OCI-LY3 (cell line): ENCODE results near the gene SPON2.

ENCODE experiments used
- H2AFZ ChIP-seq: fragments of 200-600, 300-600 bp; shearing (Covaris generic); 2 replicates; pipeline ENCODE4 v1.6.0; 2014; ENCODE audit warnings: antibody characterized with exemption, low read depth, low read length
- H3K27ac ChIP-seq: fragments of 200-600, 300-600 bp; sonication (generic); 2 replicates; pipeline ENCODE4 v1.5.1; 2014; ENCODE audit warnings: mild to moderate bottlenecking, low read length, moderate library complexity, mixed read lengths
- H3K27me3 ChIP-seq: fragments of 200-600, 300-600 bp; sonication (generic); 2 replicates; pipeline ENCODE4 v1.6.1; 2014; ENCODE audit warnings: low read depth, low read length, mixed read lengths
- H3K36me3 ChIP-seq: fragments of 200-600, 300-600 bp; sonication (generic); replicated peaks from 2 replicates; pipeline ENCODE3; 2014; ENCODE audit warnings: low read depth, low read length, mixed read lengths
- H3K4me1 ChIP-seq: fragments of 300-600, 200-600 bp; sonication (generic); 2 replicates; pipeline ENCODE4 v1.6.1; 2014; ENCODE audit warnings: low read length, mixed read lengths
- H3K4me2 ChIP-seq: fragments of 200-600, 300-600 bp; sonication (generic); 2 replicates; pipeline ENCODE4 v1.6.1; 2014; ENCODE audit warnings: low read length, mixed read lengths
- H3K4me3 ChIP-seq: fragments of 300-600, 200-600 bp; sonication (generic); 2 replicates; pipeline ENCODE4 v1.5.1; 2014; ENCODE audit warnings: antibody characterized with exemption, mild to moderate bottlenecking, low read length, moderate library complexity
- H3K79me2 ChIP-seq: fragments of 300-600, 200-600 bp; shearing (Covaris generic); 2 replicates; pipeline ENCODE4 v1.6.1; 2014; ENCODE audit warnings: mild to moderate bottlenecking, low read length, mixed read lengths
- H3K9ac ChIP-seq: fragments of 300-600, 200-600 bp; shearing (Covaris generic); 2 replicates; pipeline ENCODE4 v1.6.0; 2014; ENCODE audit warnings: mild to moderate bottlenecking, low read length, moderate library complexity
- H3K9me3 ChIP-seq: fragments of 200-600, 300-600 bp; shearing (Covaris generic); 2 replicates; pipeline ENCODE4 v1.6.1; 2014; ENCODE audit warnings: low read length, mixed read lengths; ENCODE audit not compliant: insufficient read depth
- H4K20me1 ChIP-seq: fragments of 200-600, 300-600 bp; sonication (generic); 2 replicates; pipeline ENCODE4 v1.6.1; 2016; ENCODE audit warnings: low read length, mixed read lengths; ENCODE audit not compliant: insufficient read depth
- CTCF ChIP-seq: fragments of 200-600, 300-600 bp; sonication (generic); IDR thresholded peaks from 2 replicates; pipeline ENCODE4 v1.5.1; 2014; ENCODE audit warnings: antibody characterized with exemption, low read length, low read depth
- EZH2phosphoT487 ChIP-seq: fragments of 200-600 bp; shearing (Covaris generic); IDR thresholded peaks from 2 replicates; pipeline ENCODE4 v1.6.1; 2018; ENCODE audit warnings: antibody characterized with exemption, mixed run types, low read depth

The SPON2 gene

GRCh38 chr4:1216076-1216614 lies 43.8 kb upstream of the SPON2 start:
- Histone ChIP-seq H3K4me3 (no peak overlapping the region), H3K36me3 (peaks cover 58% of the 10 kb centered on the region), H3K27me3 (no peaks in the 10 kb centered on the region), H3K9ac (no peak overlapping the region), H3K79me2 (peaks cover 25% of the 10 kb centered on the region), H3K9me3 (no peaks in the 10 kb centered on the region), H4K20me1 (peaks cover 36% of the 10 kb centered on the region), H3K27ac (peak overlapping the region; percentile 71), H3K4me1 (peaks cover 52% of the 10 kb centered on the region), H3K4me2 (peak overlapping the region; percentile 45; the same call in 1 of the 2 replicates), H2AFZ (no peak overlapping the region)
- TF ChIP-seq CTCF (no peak), EZH2phosphoT487 (no peak)

GRCh38 chr4:1215141-1216075 lies 43.0 kb upstream of the SPON2 start:
- Histone ChIP-seq H2AFZ (no peak overlapping the region), H3K9ac (no peak overlapping the region), H3K79me2 (peaks cover 22% of the 10 kb centered on the region), H4K20me1 (peaks cover 36% of the 10 kb centered on the region), H3K9me3 (no peaks in the 10 kb centered on the region), H3K4me3 (no peak overlapping the region), H3K27ac (peak overlapping the region; percentile 71), H3K4me2 (peak overlapping the region; percentile 45), H3K36me3 (peaks cover 52% of the 10 kb centered on the region), H3K4me1 (peaks cover 51% of the 10 kb centered on the region), H3K27me3 (no peaks in the 10 kb centered on the region)
- TF ChIP-seq EZH2phosphoT487, result no peak
- TF ChIP-seq CTCF, result no peak

GRCh38 chr4:1214101-1215095 lies 42.0 kb upstream of the SPON2 start:
- peaks cover 22% of the 10 kb centered on the region for H3K79me2 ChIP-seq
- H2AFZ ChIP-seq, result no peak overlapping the region
- no peak overlapping the region for H3K27ac ChIP-seq
- no peak overlapping the region for H3K4me3 ChIP-seq
- TF ChIP-seq CTCF (no peak), EZH2phosphoT487 (no peak)
- H3K9me3 ChIP-seq, result no peaks in the 10 kb centered on the region
- peaks cover 43% of the 10 kb centered on the region for H3K4me1 ChIP-seq
- H3K9ac ChIP-seq, result no peak overlapping the region
- no peak overlapping the region for H3K4me2 ChIP-seq
- peaks cover 49% of the 10 kb centered on the region for H3K36me3 ChIP-seq
- no peaks in the 10 kb centered on the region for H3K27me3 ChIP-seq
- peaks cover 36% of the 10 kb centered on the region for H4K20me1 ChIP-seq
